ENCODE results near the gene DTX1.

The DTX1 gene

GRCh38 chr12:113071135-113072112 is 14.9 kb downstream of the DTX1 start:
- no peak for DNase-seq

- DNase-seq = no peak
These were observed 15.6 kb downstream of the DTX1 start for GRCh38 chr12:113072136-113072535.

- no peak for DNase-seq
These were observed 17.1 kb downstream of the DTX1 start for GRCh38 chr12:113073586-113073985.

GRCh38 chr12:113075137-113075683 is 18.7 kb downstream of the DTX1 start:
- DNase-seq = no peak

- no peak for DNase-seq
These were observed 20.7 kb downstream of the DTX1 start for GRCh38 chr12:113077057-113077858.

- DNase-seq = no peak
These were observed 21.3 kb downstream of the DTX1 start for GRCh38 chr12:113077859-113078255.

- no peak for DNase-seq
These were observed 25.3 kb downstream of the DTX1 start for GRCh38 chr12:113081873-113082272.

- DNase-seq = no peak
These were observed 26.1 kb downstream of the DTX1 start for GRCh38 chr12:113082486-113083148.

GRCh38 chr12:113083863-113084435 is 27.4 kb downstream of the DTX1 start:
- DNase-seq = no peak

GRCh38 chr12:113086249-113087164 is 30.0 kb downstream of the DTX1 start:
- peak; percentile 19 for DNase-seq

GRCh38 chr12:113087193-113087592 is 30.7 kb downstream of the DTX1 start:
- DNase-seq = no peak

- no peak for DNase-seq
These were observed 31.5 kb downstream of the DTX1 start for GRCh38 chr12:113088037-113088436.

- DNase-seq = peak; percentile 35
These were observed 32.6 kb downstream of the DTX1 start for GRCh38 chr12:113088971-113089756.

- DNase-seq = no peak
These were observed 33.3 kb downstream of the DTX1 start for GRCh38 chr12:113089839-113090238.

GRCh38 chr12:113090740-113091139 is 34.2 kb downstream of the DTX1 start:
- DNase-seq = no peak

- no peak for DNase-seq
These were observed 35.0 kb downstream of the DTX1 start for GRCh38 chr12:113091506-113091905.

- DNase-seq = no peak
These were observed 36.3 kb downstream of the DTX1 start for GRCh38 chr12:113092607-113093408.

- DNase-seq = no peak
These were observed 37.0 kb downstream of the DTX1 start for GRCh38 chr12:113093409-113094101.

- DNase-seq = no peak
These were observed 38.2 kb downstream of the DTX1 start for GRCh38 chr12:113094738-113095137.
